Fibroblast of skin of scalp (primary cell): Measurements from ENCODE around the gene SREBF2.
"Not testable (repeated sequence)": the region's sequence is repeated elsewhere in the genome, so short reads cannot be mapped to it uniquely, and the experiment has no call there.

Source experiments
- DNase-seq: peaks from one replicate; pipeline ENCODE4 v3.0.0-alpha.2; 2013

The SREBF2 gene

GRCh38 chr22:41947424-41948080 is 114.6 kb downstream of the SREBF2 start:
- DNase-seq, result no peak

DNA sequence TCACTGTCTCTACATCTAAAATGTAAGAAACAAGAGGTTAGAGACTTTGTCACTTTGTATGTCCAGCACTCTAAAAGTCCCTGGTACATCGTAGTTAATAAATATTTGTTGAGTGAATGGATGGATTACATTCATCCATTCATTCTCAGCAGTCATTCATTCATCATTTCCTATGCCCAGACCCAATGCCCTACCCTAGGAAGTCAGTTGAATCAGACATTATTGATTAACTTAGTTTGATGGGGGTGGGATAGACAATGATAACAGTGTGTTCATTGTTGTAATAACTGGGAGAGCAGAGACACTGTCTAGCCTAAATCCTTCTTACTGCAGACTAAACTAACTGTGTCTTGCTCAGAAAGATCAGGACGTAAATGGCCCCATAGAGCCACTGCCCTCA is 115.2 kb downstream of the SREBF2 start:
- no peak for DNase-seq

- not testable (repeated sequence) for DNase-seq
Measured at GRCh38 chr22:41948928-41949296, 116.0 kb downstream of the SREBF2 start.

GRCh38 chr22:41949297-41949965 is 116.5 kb downstream of the SREBF2 start:
- no peak for DNase-seq

- no peak for DNase-seq
Measured at GRCh38 chr22:41951898-41952474, 119.1 kb downstream of the SREBF2 start, which contains the start of gene SMIM45. Gene SMIM45 (plus strand): TSS chr22:41952150.

DNA sequence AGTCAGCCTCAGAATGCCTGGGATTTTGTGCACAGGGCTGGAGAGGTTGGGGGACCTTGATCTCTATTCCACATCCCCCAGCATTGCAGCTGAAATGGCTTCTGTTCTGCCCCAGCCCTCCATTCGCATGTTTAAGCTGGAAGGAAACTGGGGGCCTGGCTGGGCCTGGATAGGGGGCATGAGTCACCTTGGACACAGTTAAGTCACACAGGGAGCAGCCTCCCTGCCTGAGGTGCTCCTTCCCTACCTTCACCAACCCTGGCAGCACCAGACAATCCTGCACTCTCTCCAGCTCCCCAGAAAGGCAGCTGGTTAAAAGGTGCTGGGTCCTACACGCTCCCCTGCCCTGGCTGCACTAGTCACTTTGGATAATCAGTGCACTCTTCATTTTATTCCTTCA is 119.8 kb downstream of the SREBF2 start:
- no peak for DNase-seq
